Cardiac fibroblast (primary cell): ENCODE measurements around the gene LTBP2.

ENCODE experiments used
- DNase-seq, 2 donors: peaks; one replicate each; pipeline versions ENCODE4 v3.0.0 to v3.0.0-alpha.2; 2010; ENCODE audit warnings: low read depth in 2 of 2
- H3K4me3 ChIP-seq, 2 donors: replicated peaks in 1 of 2; 1 replicate in 1 of 2; 2 replicates in 1 of 2; pipeline ENCODE4 v1.5.1; 2011; ENCODE audit warnings: low read depth in 2 of 2, low read length in 2 of 2, mild to moderate bottlenecking in 2 of 2, moderate library complexity in 1 of 2
- CTCF ChIP-seq: IDR thresholded peaks from one replicate; pipeline ENCODE4 v1.5.1; 2011; ENCODE audit warnings: low read depth, mild to moderate bottlenecking, low read length, inconsistent platforms

Gene LTBP2

DNA sequence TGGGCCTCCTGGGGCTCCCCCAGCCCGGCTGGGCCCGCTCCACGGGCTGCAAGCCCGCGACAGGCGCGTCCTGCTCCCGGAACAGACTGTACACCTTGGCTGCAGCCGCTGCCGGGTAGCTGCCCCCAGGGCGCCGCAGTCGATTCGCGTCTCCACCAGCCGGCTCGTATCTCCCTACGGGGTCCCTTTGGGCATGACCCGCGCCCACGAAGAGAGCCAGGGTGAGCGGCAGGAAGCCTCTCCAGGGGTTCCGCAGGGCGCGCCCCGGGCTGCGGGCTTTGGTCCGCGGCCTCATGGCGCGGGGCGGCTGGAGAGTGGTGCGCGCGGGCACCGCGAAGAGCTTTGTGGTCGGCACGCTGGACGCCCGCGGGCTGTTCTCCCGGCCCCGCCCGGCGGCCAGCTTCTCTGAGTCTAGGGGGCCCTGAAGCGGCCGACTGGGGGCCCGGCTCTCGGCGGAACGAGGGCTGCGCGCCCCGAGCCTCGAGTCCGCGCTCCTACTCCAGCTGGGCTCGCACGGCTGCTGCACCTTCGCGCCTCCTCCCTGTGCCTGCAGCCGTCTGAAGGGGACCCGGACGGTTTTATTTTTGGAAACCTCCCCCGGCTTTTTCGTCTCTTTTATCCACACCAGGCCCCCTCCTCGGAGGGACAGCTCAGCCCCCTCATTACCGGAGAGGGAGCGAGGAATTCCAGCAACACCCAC is at the start of gene LTBP2:
TSS of gene LTBP2 (minus strand) at position 588 of the 700 bp plus-strand sequence. CDS start at position 295, 293 bp downstream.
- DNase-seq: peak in 1 of 2 donors; percentile 71
- peak within 1 kb of the TSS; percentile 64 to 85 for H3K4me3 ChIP-seq
- no peak for TF ChIP-seq CTCF

DNA sequence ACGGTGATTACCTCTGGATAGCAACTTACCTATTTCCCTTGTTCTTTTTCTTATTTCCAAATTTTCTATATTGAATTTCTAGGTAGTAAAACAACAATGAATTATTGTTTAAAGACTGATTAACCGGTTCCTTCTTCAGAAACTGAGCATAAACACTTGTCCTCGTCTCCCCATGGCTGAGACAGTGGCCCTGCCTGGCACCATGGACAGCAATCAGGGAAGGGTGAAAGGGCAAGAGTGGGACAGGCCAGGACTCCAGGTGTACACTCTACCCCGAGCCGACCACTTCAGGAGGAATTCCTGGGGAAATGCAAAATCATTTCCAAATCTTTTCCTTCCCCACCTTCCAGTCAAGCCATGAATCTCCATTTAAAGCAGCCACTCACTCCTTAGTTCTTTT is 48.8 kb upstream of the LTBP2 start:
- TF ChIP-seq CTCF: no peak
- DNase-seq: no peak
- no peak overlapping the region for H3K4me3 ChIP-seq

GRCh38 chr14:74660167-74660566 is 48.1 kb upstream of the LTBP2 start:
- DNase-seq: no peak
- TF ChIP-seq CTCF: no peak
- H3K4me3 ChIP-seq: no peak overlapping the region

DNA sequence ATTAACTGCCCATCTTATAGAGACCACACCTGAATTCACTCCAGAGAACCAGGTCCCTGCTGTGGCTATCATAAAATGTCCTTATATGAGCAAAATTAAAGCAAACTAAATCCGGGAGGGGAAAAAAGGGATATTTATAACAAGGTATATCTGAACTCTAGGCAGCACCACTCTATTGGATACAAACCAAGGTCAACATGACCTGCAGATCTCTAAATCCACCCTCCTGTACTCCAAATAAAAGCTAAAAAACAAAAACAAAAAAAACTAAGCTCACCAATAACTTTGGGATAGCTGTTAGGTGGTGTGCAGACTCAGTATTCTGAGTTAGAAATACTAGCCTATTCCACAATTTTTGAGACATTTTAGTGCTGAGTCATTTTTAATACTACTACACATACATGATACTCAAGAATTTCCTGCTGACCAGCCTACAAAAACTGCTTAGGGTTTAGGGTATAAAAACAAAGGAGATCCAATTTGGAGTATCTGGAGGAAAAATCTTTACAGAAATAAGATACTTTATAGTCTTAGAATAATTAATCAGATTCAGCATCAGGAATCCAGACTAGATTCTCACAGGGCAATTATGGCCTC is 46.6 kb upstream of the LTBP2 start:
- TF ChIP-seq CTCF: no peak
- DNase-seq: peak; percentile 58 to 77
- H3K4me3 ChIP-seq: no peak overlapping the region

GRCh38 chr14:74656964-74657363 is 44.9 kb upstream of the LTBP2 start:
- no peak for TF ChIP-seq CTCF
- H3K4me3 ChIP-seq: no peak overlapping the region
- no peak for DNase-seq

GRCh38 chr14:74655599-74656395 is 43.8 kb upstream of the LTBP2 start:
- H3K4me3 ChIP-seq: no peak overlapping the region
- no peak for TF ChIP-seq CTCF
- DNase-seq: peak; percentile 88 to 91
